ENCODE data around the gene MUC21.

MUC21 gene

GRCh38 chr6:30954631-30955366, 28.7 kb upstream of the MUC21 start:
- peak overlapping the region; percentile 37 for H3K27ac Mint-ChIP-seq
- peaks cover 39% of the 10 kb centered on the region for H3K4me1 Mint-ChIP-seq

GRCh38 chr6:30955367-30956042, 28.0 kb upstream of the MUC21 start:
- Mint-ChIP-seq H3K27me3 (ENCODE audit: low read depth, poor library complexity) (peaks cover 82% of the 10 kb centered on the region), H3K27ac (peak overlapping the region; percentile 37), H3K4me3 (peak overlapping the region; percentile 76), H3K36me3 (ENCODE audit: low read depth) (no peaks in the 10 kb centered on the region), H3K9me3 (peaks cover 10% of the 10 kb centered on the region), H3K4me1 (peaks cover 39% of the 10 kb centered on the region)
- DNase-seq, result peak; percentile 78
- no peak for TF ChIP-seq CTCF (IDR thresholded peaks at IDR 0.05)

More at GRCh38 chr6:30954631-30955366, 28.7 kb upstream of the MUC21 start:
- Mint-ChIP-seq H3K36me3 (ENCODE audit: low read depth) (no peaks in the 10 kb centered on the region), H3K4me3 (peak overlapping the region; percentile 76), H3K27me3 (ENCODE audit: low read depth, poor library complexity) (peaks cover 85% of the 10 kb centered on the region), H3K9me3 (peaks cover 16% of the 10 kb centered on the region)
- no peak for DNase-seq
- no peak for TF ChIP-seq CTCF (IDR thresholded peaks at IDR 0.05)

GRCh38 chr6:30957716-30958115, 25.8 kb upstream of the MUC21 start:
- TF ChIP-seq CTCF (IDR thresholded peaks at IDR 0.05), result no peak
- H3K27ac Mint-ChIP-seq, result no peak overlapping the region
- no peak overlapping the region for H3K4me3 Mint-ChIP-seq
- H3K4me1 Mint-ChIP-seq, result peaks cover 52% of the 10 kb centered on the region
- no peaks in the 10 kb centered on the region for H3K9me3 Mint-ChIP-seq
- no peaks in the 10 kb centered on the region for H3K36me3 Mint-ChIP-seq (ENCODE audit: low read depth)
- H3K27me3 Mint-ChIP-seq (ENCODE audit: low read depth, poor library complexity), result peaks cover 70% of the 10 kb centered on the region
- DNase-seq, result no peak

- Mint-ChIP-seq H3K27ac (no peak overlapping the region), H3K4me1 (peaks cover 41% of the 10 kb centered on the region), H3K27me3 (ENCODE audit: low read depth, poor library complexity) (peaks cover 71% of the 10 kb centered on the region), H3K4me3 (no peak overlapping the region), H3K36me3 (ENCODE audit: low read depth) (no peaks in the 10 kb centered on the region), H3K9me3 (peaks cover 4% of the 10 kb centered on the region)
- DNase-seq, result no peak
- no peak for TF ChIP-seq CTCF (IDR thresholded peaks at IDR 0.05)
Observed at GRCh38 chr6:30960907-30961673, 22.4 kb upstream of the MUC21 start.

- Mint-ChIP-seq H3K4me1 (peaks cover 25% of the 10 kb centered on the region), H3K27me3 (ENCODE audit: low read depth, poor library complexity) (peaks cover 60% of the 10 kb centered on the region), H3K36me3 (ENCODE audit: low read depth) (no peaks in the 10 kb centered on the region), H3K9me3 (peaks cover 4% of the 10 kb centered on the region), H3K27ac (peak overlapping the region; percentile 5), H3K4me3 (no peak overlapping the region)
- no peak for TF ChIP-seq CTCF (IDR thresholded peaks at IDR 0.05)
- DNase-seq, result no peak
Observed at GRCh38 chr6:30962716-30963115, 20.8 kb upstream of the MUC21 start.

All from nephron progenitor cell (in vitro differentiated cells).